ENCODE results near the gene PALM2AKAP2.
"Not testable (repeated sequence)": the region's sequence is repeated elsewhere in the genome, so short reads cannot be mapped to it uniquely, and the experiment has no call there.

GRCh38 chr9:109825383-109825782, 45.4 kb downstream of the PALM2AKAP2 start:
- not testable (repeated sequence) for TF ChIP-seq CTCF, POLR2A (IDR thresholded peaks at IDR 0.05)
